Stimulated activated CD8-positive, alpha-beta memory T cell treated with anti-CD3 and anti-CD28 coated beads, Interleukin-4, amount 100 ng/mL, for 1 hour (primary cell): Measurements from ENCODE around the gene LRRTM4.

ENCODE experiments used
- DNase-seq, 2 donors: peaks; one replicate each; pipeline ENCODE4 v3.0.0-alpha.2; 2020; ENCODE audit warnings: low read depth in 2 of 2, low spot score in 1 of 2

Gene LRRTM4

GRCh38 chr2:77325395-77325794, 196.8 kb downstream of the LRRTM4 start:
- no peak for DNase-seq

- no peak for DNase-seq
These were observed 199.7 kb downstream of the LRRTM4 start for GRCh38 chr2:77322431-77322830.

DNA sequence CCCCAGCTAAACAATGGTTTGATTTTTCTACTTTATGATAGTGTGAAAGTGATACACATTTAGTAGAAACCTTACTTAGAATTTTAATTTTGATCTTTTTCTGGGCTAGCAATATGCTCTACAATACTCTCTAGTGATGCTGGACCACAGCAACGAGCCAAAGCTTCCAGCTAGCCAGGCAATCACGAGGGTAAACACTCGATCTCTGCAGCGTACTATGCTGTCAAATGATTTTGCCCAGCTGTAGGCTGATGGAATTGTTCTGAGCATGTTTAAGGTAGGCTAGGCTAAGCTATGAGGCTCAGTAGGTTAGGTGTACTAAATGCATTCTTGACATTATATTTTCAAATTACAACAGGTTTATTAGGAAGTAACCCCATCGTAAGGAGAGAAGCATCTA, 207.5 kb downstream of the LRRTM4 start:
- DNase-seq, result no peak

DNA sequence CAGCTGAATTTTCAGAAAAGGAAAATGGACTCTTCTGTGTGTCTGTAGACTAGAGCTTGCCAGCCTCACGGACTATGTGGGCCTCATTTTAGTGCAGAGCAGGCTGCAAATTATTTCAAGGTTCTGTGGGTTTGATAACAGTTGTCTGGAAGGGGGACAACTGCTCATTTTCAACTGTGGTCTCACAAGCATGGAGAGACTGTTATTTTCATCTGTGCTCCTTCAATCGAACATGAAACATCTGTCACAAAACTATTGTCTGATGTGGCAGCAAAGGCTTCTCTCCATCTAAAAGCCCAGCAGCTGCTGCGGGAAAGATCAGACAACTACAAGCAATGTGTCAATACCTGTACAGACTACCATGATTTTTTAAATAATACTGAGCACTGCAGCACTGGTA, 211.8 kb downstream of the LRRTM4 start:
- DNase-seq, result no peak

GRCh38 chr2:77309725-77310124, 212.5 kb downstream of the LRRTM4 start:
- DNase-seq, result no peak

DNA sequence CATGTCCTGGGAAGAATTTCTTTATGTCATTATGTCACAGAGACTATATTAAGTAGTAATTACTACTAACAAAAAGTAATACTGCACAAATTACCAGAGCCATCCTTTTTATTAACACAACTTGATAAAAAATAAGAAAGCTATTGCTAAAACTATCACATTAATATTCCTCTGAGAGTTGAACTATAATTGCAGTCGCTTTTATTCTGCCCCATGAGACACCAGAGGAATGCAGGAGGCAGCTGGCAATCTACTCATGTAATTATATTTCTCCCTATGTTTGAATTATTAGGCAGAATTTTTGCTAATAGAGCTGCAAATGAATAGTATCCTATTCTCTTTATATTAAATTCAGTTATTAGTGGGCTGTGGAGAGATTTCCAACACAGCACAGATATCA, 220.7 kb downstream of the LRRTM4 start:
- DNase-seq, result no peak

DNA sequence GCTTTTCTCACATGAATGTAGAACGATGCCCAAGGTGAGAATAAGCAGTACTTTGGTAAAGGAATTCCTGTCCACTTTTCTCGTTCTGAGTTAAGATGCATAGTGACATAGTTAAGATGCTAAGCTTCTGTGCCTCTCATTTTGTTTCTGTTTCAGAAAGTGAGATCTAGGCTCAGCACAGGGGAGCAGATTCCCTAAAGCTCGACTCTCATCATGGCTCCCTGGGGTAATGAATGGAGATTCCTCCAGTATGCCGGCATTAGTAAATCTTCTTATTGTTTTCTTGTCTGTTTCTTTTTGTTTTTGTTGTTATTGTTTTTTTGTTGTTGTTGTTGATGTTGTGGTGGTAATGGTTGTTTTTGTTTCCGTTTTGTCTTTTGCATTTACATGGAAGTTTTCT, 225.4 kb downstream of the LRRTM4 start:
- no peak for DNase-seq

DNA sequence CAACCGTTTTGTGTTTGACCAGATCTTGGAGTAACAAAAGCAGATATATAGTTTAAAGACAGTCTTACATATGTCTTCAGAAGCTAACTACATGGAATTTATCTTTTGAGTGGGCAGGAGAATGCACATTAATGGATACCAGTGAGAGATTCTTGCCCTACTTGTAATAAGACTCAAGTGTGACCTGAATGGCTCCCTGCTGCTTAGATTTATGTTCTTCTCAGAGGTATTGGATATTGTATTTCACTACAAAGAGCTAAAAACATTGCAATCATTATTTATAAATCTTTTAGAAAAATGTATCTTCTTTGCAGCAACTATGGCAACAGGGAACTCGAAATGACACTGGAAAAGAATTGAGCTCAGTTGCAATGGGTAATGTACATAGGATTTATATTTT, 227.7 kb downstream of the LRRTM4 start:
- DNase-seq, result no peak

DNA sequence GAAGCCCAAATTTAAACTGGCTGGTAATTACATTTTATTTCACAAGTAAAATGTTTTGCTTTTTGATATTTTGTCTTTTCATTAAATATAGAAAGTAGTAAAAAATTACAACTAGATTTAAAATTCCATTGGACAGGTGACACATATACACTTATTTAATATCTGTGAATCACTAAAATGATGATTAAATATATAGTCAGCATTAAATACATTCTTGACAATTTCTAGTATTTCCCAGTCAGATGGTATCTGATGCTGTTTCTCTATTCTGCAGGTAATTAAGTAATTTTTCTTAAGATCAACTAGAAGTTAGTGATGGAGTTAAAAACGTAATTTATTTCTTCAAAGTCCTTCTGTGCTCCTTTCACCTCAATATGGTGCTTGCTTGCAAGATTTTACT, 237.8 kb downstream of the LRRTM4 start:
- DNase-seq, result no peak

- DNase-seq, result no peak
These were observed 250.9 kb downstream of the LRRTM4 start for GRCh38 chr2:77271262-77271661.

DNA sequence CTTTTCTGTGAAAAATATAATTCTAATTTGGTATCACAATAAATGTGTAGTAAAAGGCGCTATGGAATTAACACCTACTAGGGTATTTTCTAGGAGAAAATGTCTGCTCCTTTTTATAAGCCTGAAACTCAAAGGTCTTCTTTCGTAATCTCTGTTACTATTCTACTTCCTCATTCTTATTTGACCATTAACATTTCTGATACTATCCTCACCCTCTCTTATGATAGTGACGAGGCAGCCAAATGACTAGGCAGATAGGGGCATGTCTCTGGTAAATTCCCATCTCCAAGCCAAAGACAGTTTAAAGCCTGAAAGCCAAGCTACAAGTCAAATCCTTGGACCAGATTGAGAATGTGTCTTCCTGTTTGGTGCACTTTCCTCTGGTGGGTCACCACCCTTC, 251.7 kb downstream of the LRRTM4 start:
- DNase-seq, result no peak

DNA sequence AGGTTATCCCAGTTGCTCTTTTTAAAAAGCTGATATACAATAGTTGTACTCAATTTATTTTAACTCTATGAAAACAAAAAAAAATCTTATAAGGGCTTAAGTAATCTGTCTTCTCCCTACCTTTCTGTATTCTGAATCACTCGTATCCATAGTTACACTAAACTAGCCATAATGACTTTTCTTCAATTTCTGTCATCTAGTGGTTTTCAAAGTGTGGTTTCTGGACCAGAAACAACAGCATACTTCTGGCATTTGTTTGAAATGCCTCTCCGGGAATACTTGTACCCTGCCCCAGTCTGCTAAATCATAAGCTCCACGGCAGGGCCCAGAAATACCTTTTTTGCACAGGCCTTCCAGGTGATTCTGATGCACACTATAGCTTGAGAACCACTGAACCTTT, 253.6 kb downstream of the LRRTM4 start:
- DNase-seq, result no peak

DNA sequence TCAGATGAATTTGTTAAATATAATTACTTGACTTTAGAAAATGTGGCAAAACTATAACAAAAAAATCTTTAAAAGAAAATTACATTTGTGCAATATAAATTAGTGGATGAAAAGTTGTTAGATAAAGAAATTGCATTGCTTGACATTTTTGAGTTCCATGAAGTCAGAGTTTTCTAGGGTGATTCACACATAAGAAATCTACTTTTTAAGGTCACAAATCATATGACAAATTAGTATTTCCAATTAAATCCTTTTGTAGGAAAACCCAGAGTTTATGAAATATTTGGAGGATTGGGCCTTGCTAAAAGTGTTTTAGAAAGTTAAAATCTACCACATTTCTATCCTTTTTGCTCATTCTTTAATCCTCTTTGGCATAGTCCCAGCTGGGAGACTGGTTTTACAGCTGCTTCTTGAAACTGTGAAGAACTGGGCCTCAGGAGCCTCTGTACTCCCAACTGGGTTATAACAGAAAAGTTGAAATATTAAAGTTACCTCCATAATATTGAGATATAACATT, 289.2 kb downstream of the LRRTM4 start:
- DNase-seq, result no peak

DNA sequence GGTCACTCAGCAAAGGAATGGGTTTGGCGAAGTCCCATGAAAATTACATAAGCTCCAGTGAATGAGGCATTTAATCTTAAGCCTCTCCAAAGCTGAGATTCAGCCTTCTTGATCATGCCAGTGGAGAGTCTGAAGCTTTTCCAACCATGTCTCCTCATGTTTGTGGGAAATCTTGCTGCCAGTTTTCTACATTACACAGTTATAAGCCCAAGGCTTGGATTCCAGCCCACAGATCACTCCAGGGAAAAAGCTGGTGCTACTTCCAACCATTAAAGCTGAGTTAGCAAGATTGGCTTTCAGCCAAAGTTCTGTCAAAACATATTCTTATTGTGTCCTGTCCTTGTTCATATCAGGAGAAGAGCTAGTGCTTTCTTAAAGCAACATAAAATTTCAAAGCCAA, 293.8 kb downstream of the LRRTM4 start:
- DNase-seq, result no peak

GRCh38 chr2:77210725-77211124, 311.5 kb downstream of the LRRTM4 start:
- DNase-seq, result no peak

DNA sequence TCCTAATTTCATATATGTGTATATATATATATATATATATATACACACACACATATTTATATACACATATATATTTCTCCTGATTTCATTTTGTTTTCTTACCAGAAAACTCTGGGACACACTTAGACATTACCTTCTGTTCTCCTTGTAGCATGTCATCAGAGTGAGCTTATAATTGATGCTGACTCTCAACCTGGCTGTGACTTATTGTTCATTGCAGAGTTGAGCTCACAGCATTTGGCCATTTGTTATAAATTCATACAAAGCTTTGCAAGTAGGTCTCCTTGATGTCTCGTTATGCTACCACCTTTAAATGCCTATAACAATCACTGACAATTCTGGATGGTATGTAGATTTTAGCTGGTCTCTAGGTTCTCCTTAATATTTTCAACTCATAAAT, 314.8 kb downstream of the LRRTM4 start:
- no peak for DNase-seq

DNA sequence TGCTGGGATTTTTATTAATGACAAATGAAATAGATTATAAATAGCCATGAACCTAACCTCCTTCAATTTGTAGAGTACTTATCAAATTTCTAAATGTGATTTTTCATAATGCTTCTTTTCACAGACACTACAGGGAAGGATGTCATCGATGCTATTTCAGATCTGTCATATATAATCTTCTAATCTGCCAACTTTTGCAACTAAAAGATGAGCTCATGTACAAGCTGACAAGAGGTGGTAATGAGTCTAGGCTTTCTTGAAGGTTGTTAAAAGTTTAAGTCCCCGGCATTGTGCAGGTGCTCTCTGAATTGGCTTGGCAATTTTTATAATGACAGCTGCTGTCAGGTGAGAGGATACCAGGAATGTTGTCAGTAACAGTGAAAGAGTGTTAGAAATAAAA, 320.4 kb downstream of the LRRTM4 start:
- DNase-seq, result no peak

DNA sequence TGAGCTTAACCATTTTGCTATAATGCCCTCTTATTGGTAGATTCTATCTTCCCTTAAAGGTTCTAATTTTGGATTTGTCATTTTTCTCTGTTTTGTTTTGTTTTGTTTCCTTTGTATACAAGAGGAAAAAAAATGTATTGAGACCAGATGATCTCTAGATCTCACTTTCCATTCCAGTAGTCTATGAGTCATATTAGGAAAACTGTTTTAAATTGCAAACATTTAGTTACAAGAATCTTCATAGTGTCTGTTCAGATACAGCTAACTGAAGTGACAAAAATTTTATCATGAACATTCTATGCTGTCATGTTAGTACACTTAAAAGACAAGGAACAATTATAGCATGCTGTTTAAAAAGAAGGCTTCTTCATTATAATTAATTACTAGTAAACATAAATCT, 322.8 kb downstream of the LRRTM4 start:
- no peak for DNase-seq

DNA sequence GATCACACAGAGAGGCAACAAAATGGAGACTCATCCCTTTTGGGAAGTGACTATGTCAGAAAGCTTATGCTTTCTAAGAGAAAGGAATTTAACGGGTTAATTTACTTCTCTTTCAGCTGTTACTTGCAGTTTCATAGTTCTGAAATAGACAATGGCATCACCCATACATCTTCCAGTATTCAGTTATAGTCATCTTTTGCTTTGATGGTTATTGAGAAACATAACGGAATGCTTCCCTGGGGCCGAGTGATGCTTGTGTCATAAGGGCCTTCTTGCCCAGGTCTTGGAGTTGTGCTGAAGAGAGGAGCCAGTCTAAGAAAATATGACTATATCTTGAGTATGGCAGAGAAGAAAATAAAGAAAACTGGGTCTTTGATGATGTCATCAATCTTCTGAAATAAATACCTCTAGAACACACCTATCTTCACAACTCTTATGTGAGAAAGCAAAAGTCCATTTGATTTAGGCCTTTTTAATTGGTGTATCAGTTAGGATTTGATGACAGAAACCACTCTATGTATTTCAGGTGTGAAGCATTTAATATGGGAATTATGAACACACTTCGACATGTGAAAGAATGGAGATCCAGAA, 328.2 kb downstream of the LRRTM4 start:
- DNase-seq, result no peak

- DNase-seq, result no peak
These were observed 329.3 kb downstream of the LRRTM4 start for GRCh38 chr2:77192811-77193289.

DNA sequence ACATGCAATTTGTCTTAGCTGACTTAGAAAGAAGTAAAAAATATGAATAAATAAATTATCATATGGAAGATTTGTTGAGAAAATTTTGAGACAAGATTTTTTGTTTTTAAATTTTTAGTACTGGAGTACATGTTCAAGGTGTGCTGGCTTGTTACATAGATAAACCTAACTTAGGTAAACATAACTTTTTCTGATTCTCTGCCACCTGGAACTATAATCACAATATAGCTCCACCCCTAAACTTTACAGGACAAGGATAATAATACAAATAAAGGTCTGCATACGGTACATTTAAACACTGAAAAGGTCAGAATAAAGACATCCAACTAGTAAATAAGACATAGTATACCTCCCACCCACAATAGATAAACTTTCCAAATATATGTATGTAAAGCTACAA, 330.5 kb downstream of the LRRTM4 start:
- DNase-seq, result no peak

- no peak for DNase-seq
These were observed 331.3 kb downstream of the LRRTM4 start for GRCh38 chr2:77190721-77191346.

GRCh38 chr2:77185052-77185451, 337.1 kb downstream of the LRRTM4 start:
- no peak for DNase-seq
